ENCODE results near the gene CEBPZOS.

Gene CEBPZOS

DNA sequence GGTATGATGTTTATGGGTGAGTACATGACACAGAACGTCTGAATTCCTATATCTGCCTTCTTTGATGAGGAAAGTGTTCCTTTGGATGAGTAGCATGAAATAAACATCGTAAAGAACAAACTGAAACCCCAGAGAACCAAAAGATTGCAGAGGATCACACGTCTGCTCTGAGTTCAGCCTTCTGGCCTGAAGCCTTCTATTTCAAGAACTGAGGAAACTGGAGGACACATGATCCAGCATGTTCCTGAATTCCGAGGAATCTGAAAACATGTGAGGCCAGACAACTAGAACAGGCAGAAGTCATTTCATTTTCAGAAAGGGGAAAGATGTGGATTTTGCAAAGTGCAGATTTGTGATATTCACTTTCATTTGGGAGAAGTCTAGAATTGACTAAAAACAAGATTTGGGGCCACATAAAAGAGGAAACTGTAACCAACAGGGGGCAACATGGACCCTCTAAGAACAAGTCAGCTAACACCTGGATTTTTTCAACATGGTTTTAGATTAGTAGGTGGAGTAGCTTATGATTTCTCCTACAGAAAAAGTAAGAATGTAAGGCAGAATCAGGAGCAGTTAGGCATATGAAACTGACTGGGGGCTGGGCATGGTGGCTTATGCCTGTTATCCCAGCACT is 16.2 kb upstream of the CEBPZOS start:
- H3K4me1 ChIP-seq (ENCODE audit: low read length) = peaks cover 12% of the 10 kb centered on the region
- no peaks in the 10 kb centered on the region for H3K79me2 ChIP-seq (ENCODE audit: low read length)
- H3K4me2 ChIP-seq (ENCODE audit: low read length) = peak overlapping the region; percentile 51
- H3K9ac ChIP-seq (ENCODE audit: low read length) = no peak overlapping the region
- 0 out of 2 replicates have a peak overlapping the region, but pooled peaks have one; percentile 1 for H3K4me3 ChIP-seq (ENCODE audit: low read length)
- H2AFZ ChIP-seq (ENCODE audit: low read depth, low read length) = peak overlapping the region; percentile 10; the same call in 1 of the 2 replicates
- H3K9me3 ChIP-seq (ENCODE audit: insufficient read depth, low read length) = no peaks in the 10 kb centered on the region
- no peaks in the 10 kb centered on the region for H4K20me1 ChIP-seq (ENCODE audit: insufficient read depth, low read length)
- no peaks in the 10 kb centered on the region for H3K36me3 ChIP-seq (replicated peaks; ENCODE audit: low read depth, low read length)
- H3K27me3 ChIP-seq (ENCODE audit: low read depth, low read length) = no peaks in the 10 kb centered on the region; the same call in 1 of the 2 replicates
- H3K27ac ChIP-seq (ENCODE audit: low read length) = no peak overlapping the region
- TF ChIP-seq, protein P1, sequence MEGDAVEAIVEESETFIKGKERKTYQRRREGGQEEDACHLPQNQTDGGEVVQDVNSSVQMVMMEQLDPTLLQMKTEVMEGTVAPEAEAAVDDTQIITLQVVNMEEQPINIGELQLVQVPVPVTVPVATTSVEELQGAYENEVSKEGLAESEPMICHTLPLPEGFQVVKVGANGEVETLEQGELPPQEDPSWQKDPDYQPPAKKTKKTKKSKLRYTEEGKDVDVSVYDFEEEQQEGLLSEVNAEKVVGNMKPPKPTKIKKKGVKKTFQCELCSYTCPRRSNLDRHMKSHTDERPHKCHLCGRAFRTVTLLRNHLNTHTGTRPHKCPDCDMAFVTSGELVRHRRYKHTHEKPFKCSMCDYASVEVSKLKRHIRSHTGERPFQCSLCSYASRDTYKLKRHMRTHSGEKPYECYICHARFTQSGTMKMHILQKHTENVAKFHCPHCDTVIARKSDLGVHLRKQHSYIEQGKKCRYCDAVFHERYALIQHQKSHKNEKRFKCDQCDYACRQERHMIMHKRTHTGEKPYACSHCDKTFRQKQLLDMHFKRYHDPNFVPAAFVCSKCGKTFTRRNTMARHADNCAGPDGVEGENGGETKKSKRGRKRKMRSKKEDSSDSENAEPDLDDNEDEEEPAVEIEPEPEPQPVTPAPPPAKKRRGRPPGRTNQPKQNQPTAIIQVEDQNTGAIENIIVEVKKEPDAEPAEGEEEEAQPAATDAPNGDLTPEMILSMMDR (IDR thresholded peaks at IDR 0.05; ENCODE audit: low read depth, low read length) = no peak
- TF ChIP-seq EZH2phosphoT487 (IDR thresholded peaks at IDR 0.05; ENCODE audit: low read depth) = no peak

DNA sequence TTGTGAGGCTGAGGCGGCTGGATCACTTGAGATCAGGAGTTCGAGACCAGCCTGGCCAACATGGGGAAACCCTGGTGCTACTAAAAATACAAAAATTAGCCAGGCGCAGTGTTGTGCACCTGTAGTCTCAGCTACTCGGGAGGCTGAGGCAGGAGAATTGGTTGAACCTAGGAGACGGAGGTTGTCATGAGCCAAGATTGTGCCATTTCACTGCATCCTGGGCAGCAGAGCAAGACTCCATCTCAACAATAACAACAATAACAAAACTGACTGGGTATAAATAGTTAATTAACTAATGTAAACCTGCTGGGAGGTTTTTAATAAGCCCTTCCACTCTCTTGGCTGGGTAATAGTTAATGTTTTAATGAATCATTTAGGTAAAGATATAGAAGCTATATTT is 15.7 kb upstream of the CEBPZOS start:
- no peak overlapping the region for H3K27ac ChIP-seq (ENCODE audit: low read length)
- no peak overlapping the region for H2AFZ ChIP-seq (ENCODE audit: low read depth, low read length)
- H3K27me3 ChIP-seq (ENCODE audit: low read depth, low read length) = no peaks in the 10 kb centered on the region; the same call in 1 of the 2 replicates
- H3K79me2 ChIP-seq (ENCODE audit: low read length) = no peaks in the 10 kb centered on the region
- no peak overlapping the region for H3K9ac ChIP-seq (ENCODE audit: low read length)
- H3K36me3 ChIP-seq (replicated peaks; ENCODE audit: low read depth, low read length) = no peaks in the 10 kb centered on the region
- H3K9me3 ChIP-seq (ENCODE audit: insufficient read depth, low read length) = no peaks in the 10 kb centered on the region
- 0 out of 2 replicates have a peak overlapping the region, but pooled peaks have one; percentile 1 for H3K4me3 ChIP-seq (ENCODE audit: low read length)
- TF ChIP-seq, protein P1 (IDR thresholded peaks at IDR 0.05; ENCODE audit: low read depth, low read length) = no peak
- no peak for TF ChIP-seq EZH2phosphoT487 (IDR thresholded peaks at IDR 0.05; ENCODE audit: low read depth)
- H4K20me1 ChIP-seq (ENCODE audit: insufficient read depth, low read length) = no peaks in the 10 kb centered on the region
- H3K4me1 ChIP-seq (ENCODE audit: low read length) = peaks cover 12% of the 10 kb centered on the region
- H3K4me2 ChIP-seq (ENCODE audit: low read length) = peak overlapping the region; percentile 51

DNA sequence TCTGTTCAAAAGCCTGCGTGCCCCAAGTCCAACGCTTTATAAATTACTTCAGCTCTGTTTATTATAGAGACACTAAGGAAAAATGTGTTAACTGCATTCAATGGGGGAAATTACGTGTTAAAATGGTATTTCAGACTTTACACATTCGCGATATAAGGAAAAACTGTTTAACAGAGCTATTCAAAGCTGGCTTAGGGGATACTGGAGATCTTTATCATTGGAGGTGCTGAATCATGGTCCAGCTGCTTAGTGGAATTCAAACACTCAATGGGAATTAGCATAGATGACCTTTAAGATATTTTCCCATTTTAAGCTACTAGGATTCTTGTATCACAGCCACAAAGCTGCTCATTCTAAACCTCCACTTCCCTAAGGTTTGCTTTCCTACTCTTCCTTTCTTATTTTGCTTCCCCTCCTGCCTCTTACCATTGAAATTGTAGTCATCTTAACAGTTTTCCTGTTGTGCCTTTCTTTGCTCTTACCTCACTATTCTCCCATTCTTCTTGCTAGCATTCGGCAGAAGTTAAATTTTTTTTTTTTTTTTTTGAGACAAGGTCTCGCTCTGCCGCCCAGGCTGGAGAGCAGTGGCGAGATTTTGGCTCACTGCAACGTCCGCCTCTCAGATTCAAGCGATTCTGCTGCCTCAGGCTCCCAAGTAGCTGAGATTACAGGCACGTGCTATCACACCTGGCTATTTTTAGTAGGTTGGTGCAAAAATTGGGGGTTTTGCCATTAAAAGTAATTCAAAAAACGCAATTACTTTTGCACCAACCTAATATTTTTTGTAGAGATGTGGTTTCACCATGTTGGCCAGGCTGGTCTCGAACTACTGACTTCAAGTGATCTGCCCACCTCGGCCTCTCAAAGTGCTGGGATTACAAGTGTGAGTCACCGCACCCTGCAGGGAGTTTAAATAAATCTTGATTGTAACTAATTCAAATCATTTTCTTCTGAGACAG is 14.3 kb upstream of the CEBPZOS start:
- no peak overlapping the region for H3K4me2 ChIP-seq (ENCODE audit: low read length)
- H2AFZ ChIP-seq (ENCODE audit: low read depth, low read length) = no peak overlapping the region
- no peak overlapping the region for H3K4me3 ChIP-seq (ENCODE audit: low read length)
- H3K27me3 ChIP-seq (ENCODE audit: low read depth, low read length) = peaks cover 5% of the 10 kb centered on the region
- H4K20me1 ChIP-seq (ENCODE audit: insufficient read depth, low read length) = no peaks in the 10 kb centered on the region
- peaks cover 12% of the 10 kb centered on the region for H3K4me1 ChIP-seq (ENCODE audit: low read length)
- no peak overlapping the region for H3K9ac ChIP-seq (ENCODE audit: low read length)
- H3K27ac ChIP-seq (ENCODE audit: low read length) = no peak overlapping the region
- TF ChIP-seq EZH2phosphoT487 (IDR thresholded peaks at IDR 0.05; ENCODE audit: low read depth) = no peak
- TF ChIP-seq, protein P1 (IDR thresholded peaks at IDR 0.05; ENCODE audit: low read depth, low read length) = no peak
- H3K9me3 ChIP-seq (ENCODE audit: insufficient read depth, low read length) = no peaks in the 10 kb centered on the region
- no peaks in the 10 kb centered on the region for H3K36me3 ChIP-seq (replicated peaks; ENCODE audit: low read depth, low read length)
- H3K79me2 ChIP-seq (ENCODE audit: low read length) = no peaks in the 10 kb centered on the region

DNA sequence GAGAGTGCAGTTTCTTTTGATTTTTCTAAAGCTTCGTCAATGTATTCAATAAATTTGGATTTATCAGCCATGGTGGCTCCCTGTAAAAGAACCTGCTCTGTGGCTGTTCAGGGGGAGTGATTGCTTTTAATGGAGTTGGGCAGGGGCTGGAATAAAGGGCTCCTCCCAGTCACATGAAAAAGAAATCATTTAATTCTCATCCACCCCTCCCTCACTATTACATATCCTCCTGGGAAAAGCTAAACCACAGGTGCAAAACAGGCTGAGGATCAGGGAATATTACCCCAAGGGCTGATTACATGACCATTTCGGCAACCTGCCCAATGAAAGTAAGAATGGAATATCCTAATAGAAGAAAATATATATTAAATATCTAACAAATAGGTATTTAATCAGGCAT is 7.7 kb upstream of the CEBPZOS start, which contains the start of gene SULT6B1:
TSS of gene SULT6B1 (minus strand) at position 101 of the 400 bp plus-strand sequence. CDS start at position 71, 30 bp downstream.
- Histone ChIP-seq H2AFZ (ENCODE audit: low read depth, low read length) (no peak within 1 kb of the TSS), H3K4me2 (ENCODE audit: low read length) (no peak within 1 kb of the TSS), H3K79me2 (ENCODE audit: low read length) (no peaks in the 10 kb centered on the region), H3K4me3 (ENCODE audit: low read length) (no peak within 1 kb of the TSS), H3K9ac (ENCODE audit: low read length) (no peak within 1 kb of the TSS), H3K4me1 (ENCODE audit: low read length) (no peaks in the 10 kb centered on the region), H3K27me3 (ENCODE audit: low read depth, low read length) (peaks cover 5% of the 10 kb centered on the region; the same call in 1 of the 2 replicates), H3K9me3 (ENCODE audit: insufficient read depth, low read length) (no peaks in the 10 kb centered on the region), H3K27ac (ENCODE audit: low read length) (no peak within 1 kb of the TSS), H3K36me3 (replicated peaks; ENCODE audit: low read depth, low read length) (no peaks in the 10 kb centered on the region), H4K20me1 (ENCODE audit: insufficient read depth, low read length) (no peaks in the 10 kb centered on the region)
- TF ChIP-seq, protein P1 (IDR thresholded peaks at IDR 0.05; ENCODE audit: low read depth, low read length) = no peak
- no peak for TF ChIP-seq EZH2phosphoT487 (IDR thresholded peaks at IDR 0.05; ENCODE audit: low read depth)

Data from OCI-LY3 (cell line).